ENCODE results near the gene CFAP410.
"Not testable (repeated sequence)": the region's sequence is repeated elsewhere in the genome, so short reads cannot be mapped to it uniquely, and the experiment has no call there.

Gene CFAP410

GRCh38 chr21:44349847-44350772, 10.9 kb upstream of the CFAP410 start:
- no peak for DNase-seq

DNA sequence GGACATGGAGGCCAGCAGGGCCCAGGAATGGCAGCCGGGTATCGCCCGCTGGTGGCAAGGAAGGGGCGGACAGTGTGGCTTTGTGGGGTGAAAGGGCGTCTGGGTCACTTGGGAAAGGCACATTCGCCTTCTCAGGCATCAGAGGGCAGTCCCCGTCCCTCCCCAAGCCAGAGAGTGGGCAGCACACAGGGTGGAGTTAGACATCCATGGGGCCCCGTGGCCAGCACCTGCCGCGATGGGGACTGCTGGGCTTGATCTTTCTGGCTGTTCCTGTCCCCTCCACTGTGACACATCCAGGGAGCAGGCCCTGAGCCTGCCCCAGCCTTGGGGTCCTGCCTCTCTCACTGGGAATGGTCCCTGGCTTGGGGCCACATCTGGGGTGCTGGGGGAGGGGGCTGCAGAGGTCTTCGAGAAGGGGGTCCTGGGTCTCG, 10.2 kb upstream of the CFAP410 start:
- DNase-seq: no peak

- no peak for DNase-seq
These were observed 9.7 kb upstream of the CFAP410 start for GRCh38 chr21:44348861-44349260.

GRCh38 chr21:44347911-44348451, 8.8 kb upstream of the CFAP410 start:
- DNase-seq: no peak

- DNase-seq: no peak
These were observed 6.3 kb upstream of the CFAP410 start for GRCh38 chr21:44345495-44345894.

DNA sequence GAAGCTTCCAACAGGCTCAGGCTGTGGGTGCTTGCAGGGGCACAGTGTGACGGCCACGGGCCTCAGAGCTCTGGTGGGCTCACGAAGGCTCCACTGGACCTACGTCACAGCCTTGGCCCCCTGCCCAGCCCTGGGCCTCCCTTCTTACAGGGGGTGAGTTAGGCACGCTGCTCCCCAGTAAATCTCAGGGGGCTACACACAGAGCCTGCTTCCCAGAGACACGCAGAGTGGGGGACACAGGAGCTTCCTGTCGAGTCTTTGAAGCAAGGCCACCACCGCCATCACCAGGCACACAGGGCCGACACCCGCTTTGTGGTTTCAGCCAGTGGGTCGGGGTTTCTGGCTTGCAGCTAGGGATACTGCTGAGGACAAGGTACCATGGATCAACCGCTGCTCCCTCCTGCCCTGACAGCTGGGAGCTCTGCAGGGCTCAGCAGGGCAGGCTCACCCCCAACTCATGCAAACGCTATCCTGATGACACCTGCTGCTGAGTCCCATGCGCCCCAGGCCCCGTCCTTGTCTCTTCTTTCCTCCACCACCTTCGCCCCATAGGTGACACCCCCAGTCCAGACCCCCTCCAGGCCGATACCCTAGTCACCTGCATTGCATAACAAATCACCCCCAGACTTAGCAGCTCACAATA, 5.5 kb upstream of the CFAP410 start:
- DNase-seq: no peak

DNA sequence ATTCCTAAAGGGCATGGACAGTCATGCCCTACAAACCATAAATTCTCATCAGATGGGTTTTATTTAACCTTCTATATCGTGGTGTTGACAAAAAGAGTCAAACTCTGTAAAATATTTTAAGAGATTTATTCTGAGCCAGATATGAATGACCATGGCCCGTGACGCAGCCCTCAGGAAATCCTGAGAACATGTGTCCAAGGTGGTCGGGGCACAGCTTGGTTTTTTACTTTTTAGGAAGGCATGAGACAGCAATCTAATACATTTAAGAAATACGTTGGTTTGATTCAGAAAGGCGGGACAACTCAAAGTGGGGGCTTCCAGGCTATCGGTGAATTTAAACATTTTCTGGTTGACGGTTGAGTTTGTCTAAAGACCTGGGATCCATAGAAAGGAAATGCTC, 3.8 kb upstream of the CFAP410 start:
- DNase-seq: not testable (repeated sequence)

DNA sequence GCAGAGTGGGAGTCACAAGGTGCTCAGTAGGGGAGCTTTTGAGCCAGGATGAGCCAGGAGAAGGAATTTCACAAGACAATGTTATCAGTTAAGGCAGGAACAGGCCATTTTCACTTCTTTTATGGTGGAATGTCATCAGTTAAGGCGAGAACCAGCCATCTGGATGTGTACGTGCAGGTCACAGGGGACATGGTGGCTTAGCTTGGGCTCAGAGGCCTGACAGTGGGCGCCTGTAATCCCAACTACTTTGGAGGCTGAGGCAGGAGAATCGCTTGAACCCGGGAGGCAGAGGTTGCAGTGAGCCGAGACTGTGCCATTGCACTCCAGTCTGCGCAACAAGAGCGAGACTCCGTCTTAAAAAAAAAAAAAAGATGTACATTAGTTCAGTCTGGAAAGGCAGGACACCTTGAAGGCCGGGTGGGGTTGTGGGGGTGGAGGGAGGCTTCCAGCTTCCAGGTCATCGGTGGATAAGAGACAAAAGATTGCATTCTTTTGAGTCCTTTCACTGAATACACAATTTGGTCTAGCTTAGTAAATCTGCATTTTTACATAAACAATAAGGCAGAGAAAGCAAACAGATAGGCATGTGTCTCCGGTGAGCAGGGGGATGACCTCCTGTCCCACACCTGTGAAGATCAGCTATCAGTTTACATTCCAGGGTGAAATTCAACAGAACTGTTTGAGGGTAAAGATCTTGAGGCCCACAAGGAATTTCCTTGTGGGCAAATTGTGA, 2.7 kb upstream of the CFAP410 start:
- not testable (repeated sequence) for DNase-seq

DNA sequence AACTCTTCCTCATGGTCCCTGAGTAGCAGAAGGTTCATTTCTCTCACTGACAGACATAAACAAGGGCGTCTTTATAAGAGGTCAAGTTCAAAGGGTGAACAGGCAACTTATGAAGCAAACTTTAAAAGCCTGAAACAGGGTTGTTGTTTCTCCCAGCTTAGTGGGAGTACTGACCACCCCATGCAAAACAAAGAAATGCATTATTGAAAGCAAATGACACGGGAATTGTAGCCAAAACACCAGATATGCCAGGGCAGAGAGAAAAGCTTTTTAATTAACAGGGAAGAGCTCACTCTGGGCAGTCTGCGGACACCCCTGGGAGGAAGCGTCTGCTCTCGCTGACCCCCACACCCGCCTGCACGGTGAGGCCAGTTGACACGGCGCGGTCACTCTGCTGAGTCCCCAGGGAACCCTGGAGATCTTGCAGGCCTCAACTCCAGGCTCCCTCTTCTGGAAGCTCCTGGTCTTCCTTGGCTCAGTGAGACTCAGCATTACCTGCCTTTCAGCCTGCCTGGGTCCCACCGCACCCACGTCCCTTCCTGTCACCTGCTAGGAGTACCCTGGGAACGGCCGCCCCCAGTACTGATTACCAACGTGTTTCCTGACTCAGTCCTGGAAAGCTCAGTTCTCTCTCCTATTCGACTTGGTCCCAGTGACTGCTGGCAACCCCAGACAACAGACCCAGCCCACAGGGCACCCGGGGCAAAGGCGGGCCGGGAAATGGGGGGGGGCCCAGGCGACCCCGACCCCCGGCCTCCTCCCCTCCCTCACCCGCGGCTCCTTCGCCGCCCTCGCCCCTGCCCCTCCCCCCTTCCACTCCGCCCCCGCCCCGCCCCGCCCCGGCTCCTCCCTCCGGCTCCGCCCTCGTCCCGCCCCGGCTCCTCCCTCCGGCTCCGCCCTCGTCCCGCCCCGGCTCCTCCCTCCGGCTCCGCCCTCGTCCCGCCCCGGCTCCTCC, 972 bp downstream of the CFAP410 start:
- peak; percentile 12 for DNase-seq

DNA sequence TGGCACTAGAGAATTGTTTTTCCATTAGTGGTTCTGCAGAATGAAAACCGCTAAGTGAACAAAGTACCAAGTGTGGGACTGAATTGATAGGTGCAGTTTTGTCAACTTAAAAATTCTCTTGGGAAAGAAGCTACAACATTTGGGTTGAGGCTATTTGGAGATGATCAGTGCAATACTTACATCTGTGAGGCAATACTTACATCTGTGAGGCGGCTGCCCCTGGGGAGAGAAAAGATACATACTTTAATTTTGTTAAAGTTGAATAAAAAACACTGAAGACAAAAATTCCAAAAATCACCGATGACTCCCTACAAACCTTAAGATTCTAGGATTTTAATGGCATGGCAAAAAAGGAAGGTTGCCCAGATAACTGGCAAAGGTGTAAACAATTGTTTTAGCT, 1.7 kb downstream of the CFAP410 start:
- DNase-seq: no peak

DNA sequence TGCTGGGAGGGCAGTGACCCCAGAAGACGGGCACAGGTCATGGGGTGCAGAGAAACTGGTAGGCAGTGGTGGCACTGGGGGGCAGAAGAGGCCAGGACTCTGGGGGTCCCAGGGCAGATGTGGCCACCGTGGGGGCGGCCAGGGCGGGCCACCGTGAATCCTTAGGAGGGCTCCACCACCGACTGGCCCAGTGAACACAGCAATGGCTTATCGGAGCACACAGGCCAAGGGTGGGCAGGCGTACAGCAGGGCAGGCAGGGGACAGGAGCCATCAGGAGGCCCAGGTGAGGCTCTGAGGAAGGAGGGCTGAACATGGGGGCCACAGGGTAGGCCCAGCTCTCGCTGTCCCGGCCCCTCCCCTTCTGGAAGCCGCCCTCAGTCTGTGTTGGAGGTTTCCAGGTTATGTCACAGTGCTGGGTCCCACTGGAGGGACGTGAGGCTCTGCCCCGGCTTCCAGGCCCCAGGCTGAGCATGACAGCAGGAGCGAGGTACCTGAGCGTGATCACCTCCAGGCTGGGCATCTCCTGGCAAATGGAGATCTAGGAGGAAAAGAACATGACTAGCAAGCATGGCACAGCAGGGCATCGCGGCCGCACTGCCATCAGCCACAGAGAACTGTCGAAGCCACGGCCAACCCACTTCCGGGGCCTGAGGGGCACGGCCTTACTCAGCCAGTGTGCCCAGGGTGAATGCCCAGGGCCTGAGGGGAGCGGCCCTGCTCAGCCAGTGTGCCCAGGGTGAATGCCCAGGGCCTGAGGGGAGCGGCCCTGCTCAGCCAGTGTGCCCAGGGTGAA, 3.7 kb downstream of the CFAP410 start:
- no peak for DNase-seq

- no peak for DNase-seq
These were observed 4.7 kb downstream of the CFAP410 start for GRCh38 chr21:44334329-44335030.

- no peak for DNase-seq
These were observed 5.5 kb downstream of the CFAP410 start for GRCh38 chr21:44333509-44334328.

DNA sequence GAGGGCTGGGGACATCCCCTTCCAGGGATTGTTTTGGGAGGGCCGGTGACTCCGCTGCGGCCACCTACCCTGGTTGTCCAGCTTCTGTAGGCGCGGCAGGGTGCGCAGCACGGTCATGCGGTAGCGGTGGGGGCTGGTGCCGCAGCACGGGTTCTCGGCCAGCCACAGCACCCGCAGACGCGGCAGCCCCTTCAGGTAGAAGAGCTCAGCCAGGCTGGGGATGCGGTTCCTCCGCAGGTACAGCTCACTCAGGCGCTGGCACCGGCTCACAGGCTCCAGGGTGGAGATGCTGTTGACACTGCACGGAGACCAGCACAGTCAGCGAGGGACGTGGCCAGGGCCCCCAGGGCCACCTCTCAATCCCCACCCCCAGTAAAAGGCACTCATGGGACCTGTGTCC, 6.2 kb downstream of the CFAP410 start:
- no peak for DNase-seq

DNA sequence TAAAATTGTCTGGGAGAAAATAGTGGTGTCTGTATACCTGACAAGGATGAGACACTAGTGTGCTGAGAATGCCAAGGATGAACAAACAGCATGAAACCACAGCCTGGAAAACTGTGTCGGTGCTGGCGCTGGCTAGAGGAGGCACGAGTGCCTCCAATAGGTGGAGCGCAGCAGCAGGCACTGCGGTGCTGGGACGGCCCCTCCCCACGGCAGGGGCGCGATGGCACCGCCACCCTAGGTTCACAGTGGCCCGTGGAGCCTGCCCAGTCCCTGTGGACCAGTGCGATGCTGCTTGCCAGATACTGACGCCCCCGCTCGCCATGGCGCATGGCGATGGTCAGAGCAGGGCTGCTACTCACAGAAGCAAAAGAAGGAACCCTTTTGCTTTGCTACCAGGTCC, 6.8 kb downstream of the CFAP410 start:
- no peak for DNase-seq

- DNase-seq: peak; percentile 50
These were observed 7.4 kb downstream of the CFAP410 start for GRCh38 chr21:44331650-44332307.

GRCh38 chr21:44331209-44331608, 8.0 kb downstream of the CFAP410 start:
- no peak for DNase-seq

DNA sequence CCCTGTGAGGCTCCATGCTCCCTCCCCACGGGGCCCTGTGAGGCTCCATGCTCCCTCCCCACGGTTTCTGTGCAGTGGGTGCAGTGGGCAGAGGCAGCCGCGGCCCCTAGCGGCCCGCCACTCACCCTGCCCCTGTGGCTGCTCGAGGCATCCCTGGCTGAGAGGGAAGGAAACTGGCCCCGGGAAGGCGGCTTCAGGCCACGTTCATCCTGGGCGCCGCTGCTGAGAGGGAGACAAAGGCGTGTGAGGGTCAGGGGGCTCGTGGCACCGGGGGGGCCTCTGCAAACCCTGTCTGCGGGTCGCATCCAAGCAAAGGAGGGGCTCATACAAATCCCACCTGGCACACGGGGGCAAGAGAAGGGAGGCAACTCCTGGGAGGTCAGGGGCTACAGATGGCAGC, 8.5 kb downstream of the CFAP410 start:
- DNase-seq: no peak
